GDM1 (cell line): Measurements from ENCODE around the gene ARFGEF2.
"Not testable (repeated sequence)": the region's sequence is repeated elsewhere in the genome, so short reads cannot be mapped to it uniquely, and the experiment has no call there.

ENCODE experiments used
- DNase-seq: peaks from one replicate; lab custom pipeline; 2025; lab: John Stamatoyannopoulos, UW

ARFGEF2 gene

GRCh38 chr20:48956052-48956451, 34.5 kb downstream of the ARFGEF2 start:
- no peak for DNase-seq

- no peak for DNase-seq
Observed at GRCh38 chr20:48957053-48957481, 35.6 kb downstream of the ARFGEF2 start.

DNA sequence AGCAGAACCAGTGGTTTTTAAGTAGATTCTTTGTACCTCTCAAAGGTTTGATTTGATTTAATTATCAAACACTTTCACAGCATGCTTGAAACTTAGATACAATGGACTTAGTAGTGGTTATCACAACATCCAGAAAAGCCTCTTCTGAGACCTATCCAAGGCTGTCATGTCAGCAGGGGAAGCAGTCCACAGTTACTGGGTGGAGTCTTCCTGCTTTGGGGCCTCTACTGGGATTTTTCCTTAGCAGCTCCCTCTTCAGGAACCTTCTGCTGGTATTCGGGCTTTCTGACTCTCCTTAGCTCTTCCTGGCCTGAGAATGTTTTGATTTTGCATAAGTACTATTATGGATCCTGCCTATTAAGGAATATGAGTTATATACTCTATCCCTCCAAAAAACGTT, 36.0 kb downstream of the ARFGEF2 start:
- no peak for DNase-seq

DNA sequence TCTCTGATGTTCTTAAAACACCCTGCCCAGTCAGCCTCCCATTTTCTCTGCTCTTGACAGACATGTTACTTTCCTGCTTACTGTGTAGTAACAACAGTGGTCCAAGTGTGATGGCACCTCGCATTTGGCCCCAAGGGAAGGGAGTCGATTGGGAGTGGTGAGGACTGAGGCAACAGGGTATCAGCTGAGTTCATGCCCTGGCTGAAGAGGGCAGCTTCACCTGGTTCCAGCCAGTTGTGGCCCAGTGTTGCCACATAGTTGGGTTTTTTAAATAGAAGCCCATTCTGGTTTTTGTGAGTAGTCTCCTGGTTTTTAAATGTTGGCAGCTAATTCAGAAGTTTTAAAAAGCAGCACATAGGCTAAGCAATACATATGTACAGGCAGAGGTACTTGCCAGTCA, 37.2 kb downstream of the ARFGEF2 start:
- DNase-seq, result no peak

- DNase-seq, result no peak
Observed at GRCh38 chr20:48959899-48960550, 38.5 kb downstream of the ARFGEF2 start.

DNA sequence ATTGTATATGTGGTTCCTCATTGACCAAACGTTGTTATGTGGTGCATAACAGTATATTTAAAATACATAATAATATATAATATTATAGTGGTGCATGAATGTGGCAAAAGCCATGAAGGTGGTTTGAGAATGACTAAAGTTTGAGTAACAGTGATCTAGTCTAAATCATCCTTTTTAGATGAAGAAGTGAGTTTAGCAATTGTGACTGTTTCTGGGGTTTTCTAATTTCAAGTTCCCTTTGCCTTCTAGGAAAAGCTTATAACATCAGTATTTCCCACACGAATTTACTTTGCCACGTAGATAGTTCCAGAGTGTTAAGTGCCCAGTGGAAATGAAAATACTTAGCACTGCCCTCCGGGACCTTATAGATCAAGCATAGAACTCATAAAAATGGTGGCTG, 40.9 kb downstream of the ARFGEF2 start:
- DNase-seq, result no peak

DNA sequence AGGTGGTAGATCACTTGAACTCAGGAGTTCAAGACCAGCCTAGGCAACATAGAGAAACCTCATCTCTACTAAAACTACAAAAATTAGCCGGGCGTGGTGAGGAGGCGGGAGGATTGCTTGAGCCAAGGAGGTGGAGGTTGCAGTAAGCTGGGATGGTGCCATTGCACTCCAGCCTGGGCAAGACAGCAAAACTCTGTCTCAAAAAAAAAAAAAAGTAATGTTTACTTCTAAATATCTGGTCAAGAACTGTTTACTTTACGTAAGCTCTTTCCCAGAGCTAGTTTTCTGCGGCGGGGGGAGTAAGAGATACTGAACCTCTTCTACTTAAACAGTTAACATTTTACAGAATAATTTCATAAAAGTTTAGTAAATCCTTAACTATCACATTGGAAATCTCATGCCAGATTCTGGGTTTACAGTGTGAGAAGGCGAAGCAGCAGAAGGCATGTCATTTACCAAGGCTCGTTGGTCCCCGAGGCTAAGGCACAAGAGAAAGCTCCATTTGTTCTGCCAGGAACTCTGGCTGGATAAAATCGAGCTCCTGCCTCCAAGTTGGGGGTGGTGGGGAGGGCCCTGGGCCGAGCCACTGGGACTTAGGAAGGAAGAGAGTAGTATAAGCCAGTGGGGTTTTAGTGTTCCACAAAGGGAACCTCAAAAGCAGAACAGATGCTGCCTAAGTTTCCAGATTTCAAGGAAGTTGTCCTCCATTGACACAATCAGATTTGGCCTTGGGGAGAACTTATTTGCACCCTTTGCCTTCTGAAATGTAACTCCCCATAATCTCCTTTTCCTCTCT, 41.7 kb downstream of the ARFGEF2 start:
- DNase-seq, result no peak

GRCh38 chr20:48965189-48965910, 43.8 kb downstream of the ARFGEF2 start:
- no peak for DNase-seq

DNA sequence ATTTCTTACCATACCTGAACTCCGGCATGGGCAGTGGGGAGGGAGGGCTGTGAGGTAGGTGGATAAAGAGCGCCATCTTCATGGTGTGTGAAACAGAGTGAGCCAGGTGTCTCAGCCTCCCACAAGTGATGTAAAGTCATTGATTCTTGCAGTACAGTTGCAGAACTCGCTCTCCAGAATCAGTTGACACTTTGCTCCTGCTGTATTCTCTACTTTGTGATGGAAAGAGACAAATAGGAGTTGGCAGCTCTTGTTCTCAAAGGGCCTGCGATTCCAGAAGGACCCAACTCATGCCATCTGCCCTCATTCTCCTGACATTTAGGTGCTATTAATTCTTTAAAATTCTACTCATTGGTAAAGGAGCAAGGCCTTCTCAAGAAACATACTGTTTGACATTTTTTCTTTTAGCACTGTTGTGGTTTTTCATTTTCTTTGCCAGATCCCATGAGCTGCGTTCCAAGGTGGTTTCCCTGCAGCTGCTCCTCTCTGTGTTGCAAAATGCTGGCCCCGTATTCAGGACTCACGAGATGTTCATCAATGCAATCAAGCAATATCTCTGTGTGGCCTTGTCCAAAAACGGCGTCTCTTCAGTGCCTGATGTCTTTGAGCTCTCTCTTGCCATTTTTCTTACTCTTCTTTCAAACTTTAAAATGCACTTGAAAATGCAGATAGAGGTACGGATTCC, 49.3 kb downstream of the ARFGEF2 start:
- no peak for DNase-seq

GRCh38 chr20:48971956-48972355, 50.4 kb downstream of the ARFGEF2 start:
- DNase-seq, result no peak

GRCh38 chr20:48972816-48973215, 51.3 kb downstream of the ARFGEF2 start:
- no peak for DNase-seq

- DNase-seq, result no peak
Observed at GRCh38 chr20:48975955-48976354, 54.4 kb downstream of the ARFGEF2 start.

GRCh38 chr20:48979980-48980379, 58.5 kb downstream of the ARFGEF2 start:
- DNase-seq, result not testable (repeated sequence)

DNA sequence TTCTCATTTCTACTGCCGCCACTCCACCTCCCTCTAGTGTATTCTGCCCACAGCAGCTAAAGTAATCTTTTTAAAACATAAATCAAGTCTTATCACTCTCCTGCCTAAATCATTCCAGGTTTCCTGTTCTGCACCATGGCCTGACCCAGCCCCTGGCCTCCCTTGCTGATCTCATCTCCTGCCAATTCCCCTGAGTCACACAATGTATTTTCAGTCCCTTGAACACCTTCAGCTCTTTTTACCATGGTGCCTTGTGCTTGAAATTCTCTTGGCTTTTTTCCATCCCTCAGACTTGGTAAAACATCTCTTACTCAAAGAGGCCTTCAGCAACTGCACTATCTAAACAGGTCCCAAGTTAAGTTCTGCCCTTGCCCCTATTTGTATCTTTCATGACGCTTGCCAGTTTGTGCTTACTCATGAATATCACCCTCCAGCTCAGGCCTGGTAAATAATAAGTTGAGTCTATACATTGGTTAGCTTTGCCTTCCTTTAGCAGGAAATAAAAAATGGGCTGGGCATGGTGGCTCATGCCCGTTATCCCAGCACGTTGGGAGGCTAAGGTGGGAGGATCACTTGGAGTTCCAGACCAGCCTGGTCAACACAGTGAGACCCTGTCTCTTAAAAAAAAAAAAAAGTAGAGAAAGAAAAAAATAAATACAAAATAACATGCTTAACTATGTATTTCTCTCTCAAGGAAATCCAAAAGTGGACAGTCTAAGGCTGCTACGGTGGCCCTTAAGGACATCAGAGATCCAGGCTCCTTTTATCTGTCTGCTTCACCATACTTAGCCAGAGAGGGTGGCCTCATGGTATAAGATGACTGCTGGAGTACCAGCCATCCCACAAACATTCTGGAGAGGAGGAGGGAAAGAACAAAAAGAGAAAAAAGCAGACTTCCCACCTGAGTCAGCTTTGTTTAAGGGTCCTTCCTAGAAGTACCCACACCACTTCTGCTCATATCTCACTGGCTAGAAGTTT, 62.2 kb downstream of the ARFGEF2 start:
- DNase-seq, result no peak

- DNase-seq, result no peak
Observed at GRCh38 chr20:48984575-48985219, 63.2 kb downstream of the ARFGEF2 start.

DNA sequence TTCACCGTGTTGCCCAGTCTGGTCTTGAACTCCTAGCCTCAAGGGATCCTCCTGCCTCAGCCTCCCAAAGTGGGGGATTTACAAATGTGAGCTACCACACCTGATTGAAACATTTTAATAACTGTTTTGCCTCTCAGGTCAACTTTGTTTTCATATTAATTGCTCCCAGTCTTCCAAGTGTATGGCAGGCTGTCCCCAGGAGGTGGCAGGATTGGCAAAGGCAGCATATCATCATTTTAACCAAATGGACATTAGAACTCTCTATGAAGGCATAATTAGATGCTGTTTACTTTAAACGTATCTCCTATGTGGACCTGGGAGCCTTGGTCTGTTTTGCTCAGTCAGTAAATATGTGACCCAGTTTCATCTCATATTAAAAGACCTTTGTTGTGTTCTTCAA, 65.4 kb downstream of the ARFGEF2 start:
- no peak for DNase-seq

DNA sequence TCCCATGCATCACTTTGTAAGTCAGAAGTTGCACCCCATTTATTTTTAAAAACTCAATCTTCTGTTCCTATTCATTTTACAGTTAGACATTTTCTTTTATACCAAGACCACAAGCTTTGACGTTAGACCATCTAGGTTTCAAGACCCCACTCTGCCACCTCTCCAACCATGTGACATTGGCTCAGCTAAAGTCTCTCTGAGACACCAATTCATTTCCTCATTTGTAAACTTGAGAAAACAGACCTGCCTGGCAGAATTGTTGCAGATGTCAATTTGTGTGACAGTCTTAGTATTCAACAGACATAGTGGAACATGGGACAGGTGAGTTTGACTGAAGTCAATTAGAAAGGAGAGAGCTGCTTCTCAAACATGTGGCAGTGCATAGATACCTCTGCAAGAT, 69.0 kb downstream of the ARFGEF2 start:
- DNase-seq, result no peak

DNA sequence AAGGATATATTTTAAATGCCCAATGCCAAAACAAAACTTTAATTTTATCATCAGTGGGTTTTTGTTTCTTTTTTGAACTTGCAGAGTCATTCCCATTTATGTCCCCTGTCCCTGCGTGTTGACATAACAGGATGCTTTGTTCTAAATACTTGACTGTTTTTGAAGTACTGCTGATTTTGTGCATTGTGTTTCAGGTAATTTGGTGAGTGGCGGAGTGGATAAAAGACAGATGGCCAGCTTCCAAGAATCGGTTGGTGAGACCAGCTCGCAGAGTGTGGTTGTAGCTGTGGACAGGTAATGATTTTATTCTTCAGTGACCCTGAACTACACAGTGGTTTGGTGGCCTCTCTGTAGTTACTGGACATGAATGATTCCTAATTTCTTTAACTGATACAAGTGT, 74.1 kb downstream of the ARFGEF2 start:
- no peak for DNase-seq

DNA sequence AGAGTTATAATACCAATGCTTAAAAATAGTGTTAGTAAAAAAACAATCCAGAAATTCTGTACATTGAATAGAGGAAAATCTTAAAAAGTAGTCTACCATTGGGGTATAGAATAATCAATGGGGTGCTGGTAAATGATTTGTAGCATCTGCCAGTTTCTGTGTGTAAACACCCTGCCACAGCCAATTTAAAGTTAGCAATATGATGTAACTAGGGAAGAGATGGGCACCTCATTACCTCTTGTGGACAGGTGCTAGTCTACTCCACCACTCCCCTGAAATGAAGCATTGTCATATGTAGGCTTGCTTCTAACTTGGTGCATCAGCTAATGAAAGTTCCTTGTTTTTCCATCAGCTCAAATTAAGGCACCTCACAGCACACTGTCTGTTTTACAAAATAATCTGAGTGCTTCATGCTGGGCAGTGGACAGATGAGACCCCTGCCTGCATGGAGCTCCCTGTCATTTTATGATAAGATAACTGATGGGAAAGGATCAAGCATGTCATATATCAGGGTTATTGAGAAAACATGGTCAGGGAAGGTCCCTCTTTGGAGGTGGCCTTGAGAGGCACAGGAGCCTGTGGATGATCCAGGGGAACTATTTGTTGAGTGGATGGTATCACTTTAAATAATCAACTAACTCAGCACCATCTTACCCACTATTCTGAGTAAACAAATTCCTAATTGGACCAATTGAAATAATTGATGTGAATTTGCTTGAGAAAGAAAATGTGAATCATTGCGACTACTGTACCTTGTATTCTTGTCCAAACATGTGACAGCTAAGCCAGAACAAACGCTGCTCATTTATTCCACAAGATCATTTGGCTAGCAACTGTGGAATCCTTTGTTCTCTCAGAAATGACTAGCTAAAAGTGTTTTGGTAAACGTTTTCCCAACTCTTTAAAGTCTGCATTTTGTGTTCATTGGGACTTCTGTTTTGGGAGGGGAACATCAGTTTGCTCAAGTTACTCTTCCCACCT, 78.7 kb downstream of the ARFGEF2 start:
- no peak for DNase-seq
